VCaP (cell line): ENCODE measurements around the gene DYNC2I2.

Experiments
- H3K27ac ChIP-seq: fragments of 450-650 bp; 2 replicates; pipeline ENCODE4 v1.5.1; 2017
- TF ChIP-seq, protein P1 (sequence below): fragments of 450-650 bp; conservative IDR thresholded peaks from 2 replicates; pipeline ENCODE4 v1.5.1; 2017; ENCODE audit warnings: mild to moderate bottlenecking, moderate library complexity

The DYNC2I2 gene

DNA sequence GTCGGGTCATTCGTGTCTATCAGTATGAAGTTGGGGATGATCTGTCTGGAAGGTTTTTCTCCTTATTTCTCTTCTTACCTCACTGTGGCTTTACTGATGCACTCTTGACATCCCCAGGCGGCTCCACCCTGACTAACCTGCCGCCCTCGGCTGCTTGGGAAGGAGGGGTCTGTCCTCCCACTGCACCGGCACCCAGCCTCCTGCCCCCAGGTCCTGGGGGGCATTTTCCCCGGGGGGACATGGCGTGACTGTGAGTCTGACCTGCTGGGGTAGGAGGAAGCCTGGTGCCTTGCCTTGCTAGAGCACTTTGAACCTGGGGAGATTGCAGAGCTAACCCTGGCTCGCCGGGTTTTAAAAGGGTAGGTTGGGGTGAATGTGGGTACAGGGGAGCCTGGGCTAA lies 27.5 kb downstream of the DYNC2I2 start:
- no peak overlapping the region for H3K27ac ChIP-seq
- TF ChIP-seq, protein P1, sequence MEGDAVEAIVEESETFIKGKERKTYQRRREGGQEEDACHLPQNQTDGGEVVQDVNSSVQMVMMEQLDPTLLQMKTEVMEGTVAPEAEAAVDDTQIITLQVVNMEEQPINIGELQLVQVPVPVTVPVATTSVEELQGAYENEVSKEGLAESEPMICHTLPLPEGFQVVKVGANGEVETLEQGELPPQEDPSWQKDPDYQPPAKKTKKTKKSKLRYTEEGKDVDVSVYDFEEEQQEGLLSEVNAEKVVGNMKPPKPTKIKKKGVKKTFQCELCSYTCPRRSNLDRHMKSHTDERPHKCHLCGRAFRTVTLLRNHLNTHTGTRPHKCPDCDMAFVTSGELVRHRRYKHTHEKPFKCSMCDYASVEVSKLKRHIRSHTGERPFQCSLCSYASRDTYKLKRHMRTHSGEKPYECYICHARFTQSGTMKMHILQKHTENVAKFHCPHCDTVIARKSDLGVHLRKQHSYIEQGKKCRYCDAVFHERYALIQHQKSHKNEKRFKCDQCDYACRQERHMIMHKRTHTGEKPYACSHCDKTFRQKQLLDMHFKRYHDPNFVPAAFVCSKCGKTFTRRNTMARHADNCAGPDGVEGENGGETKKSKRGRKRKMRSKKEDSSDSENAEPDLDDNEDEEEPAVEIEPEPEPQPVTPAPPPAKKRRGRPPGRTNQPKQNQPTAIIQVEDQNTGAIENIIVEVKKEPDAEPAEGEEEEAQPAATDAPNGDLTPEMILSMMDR, result no peak

DNA sequence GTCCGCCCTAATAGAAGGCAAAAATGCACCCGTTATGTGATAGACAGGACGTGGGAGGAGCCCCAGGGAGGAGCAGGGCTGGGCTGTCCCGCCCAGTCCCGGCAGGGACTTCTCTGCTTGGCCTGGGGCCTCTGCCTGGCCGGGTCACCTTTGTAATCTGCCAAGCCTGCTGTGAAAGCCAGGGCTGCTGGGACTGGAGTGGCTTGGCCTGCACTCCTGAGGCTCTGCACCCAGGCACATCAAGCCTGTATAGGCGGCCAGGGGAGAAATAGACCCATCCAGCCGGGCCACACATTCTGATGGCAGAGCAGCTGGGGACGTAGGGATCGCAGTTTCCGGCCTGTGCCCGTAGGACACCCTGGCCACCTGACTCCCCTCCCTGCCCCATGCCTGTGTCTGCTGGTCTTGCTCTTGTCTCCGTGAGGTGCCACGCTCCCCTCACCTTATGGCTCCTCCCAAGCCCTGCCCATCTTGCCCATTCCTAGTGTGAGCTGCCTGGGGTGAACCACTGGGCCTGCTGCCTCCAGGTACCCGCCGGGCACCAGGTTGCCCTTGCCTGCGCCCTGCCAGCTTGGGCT lies 28.1 kb downstream of the DYNC2I2 start:
- H3K27ac ChIP-seq, result 0 out of 2 replicates have a peak overlapping the region, but pooled peaks have one; percentile 4

DNA sequence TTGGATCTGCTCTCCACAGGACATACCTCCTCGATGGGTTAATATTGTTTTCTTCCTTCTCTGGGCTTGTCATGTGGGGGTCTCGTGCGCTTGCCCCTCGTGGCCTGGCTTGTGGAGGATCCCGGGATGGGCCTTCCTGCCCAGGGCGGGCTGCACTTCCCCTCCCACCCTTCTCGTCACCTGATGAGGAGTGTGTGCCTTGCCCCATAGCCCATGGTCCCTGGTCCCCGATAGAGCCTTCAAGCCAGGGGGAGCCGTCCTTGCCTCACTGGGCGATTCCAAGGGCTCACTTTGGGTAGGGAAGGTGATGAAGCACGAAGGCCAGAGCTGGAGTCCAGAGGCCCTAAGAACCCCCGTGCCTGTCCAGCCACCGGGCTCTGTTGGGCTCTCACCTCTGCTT lies 28.7 kb downstream of the DYNC2I2 start:
- TF ChIP-seq, protein P1, result no peak
- H3K27ac ChIP-seq, result 0 out of 2 replicates have a peak overlapping the region, but pooled peaks have one; percentile 4

More for the DNA sequence above, 28.1 kb downstream of the DYNC2I2 start:
- TF ChIP-seq, protein P1, result no peak

DNA sequence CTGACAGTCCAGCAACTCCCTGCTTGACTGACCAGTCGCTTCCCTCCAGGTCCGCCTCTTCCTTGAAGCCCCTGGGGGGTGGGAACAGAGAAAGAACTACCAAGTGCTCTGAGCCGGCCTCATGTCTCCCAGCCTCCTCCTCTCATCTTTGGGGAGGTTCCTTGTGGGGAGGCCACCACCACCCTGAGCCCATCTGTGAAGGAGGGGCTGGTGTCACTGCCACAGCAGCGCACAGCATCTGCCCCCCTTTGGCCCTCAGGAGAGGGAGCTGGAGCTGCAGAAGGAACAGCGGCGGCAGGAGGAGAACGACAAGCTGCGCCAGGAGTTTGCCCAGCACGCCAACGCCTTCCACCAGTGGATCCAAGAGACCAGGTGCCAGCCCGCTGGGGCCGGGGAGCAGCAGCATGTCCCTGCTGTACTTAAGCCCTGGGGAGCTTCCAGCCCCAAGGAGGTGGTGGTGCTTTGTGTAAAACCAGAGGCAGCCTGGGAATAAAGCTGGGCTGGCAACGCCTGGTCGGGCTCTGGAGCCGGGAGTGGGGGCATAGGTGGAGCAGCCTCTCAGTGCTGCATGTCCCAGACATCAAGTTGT lies 29.4 kb downstream of the DYNC2I2 start:
- TF ChIP-seq, protein P1, result no peak
- H3K27ac ChIP-seq, result no peak overlapping the region

GRCh38 chr9:128626181-128626580 lies 30.5 kb downstream of the DYNC2I2 start:
- no peak overlapping the region for H3K27ac ChIP-seq
- TF ChIP-seq, protein P1, result no peak

DNA sequence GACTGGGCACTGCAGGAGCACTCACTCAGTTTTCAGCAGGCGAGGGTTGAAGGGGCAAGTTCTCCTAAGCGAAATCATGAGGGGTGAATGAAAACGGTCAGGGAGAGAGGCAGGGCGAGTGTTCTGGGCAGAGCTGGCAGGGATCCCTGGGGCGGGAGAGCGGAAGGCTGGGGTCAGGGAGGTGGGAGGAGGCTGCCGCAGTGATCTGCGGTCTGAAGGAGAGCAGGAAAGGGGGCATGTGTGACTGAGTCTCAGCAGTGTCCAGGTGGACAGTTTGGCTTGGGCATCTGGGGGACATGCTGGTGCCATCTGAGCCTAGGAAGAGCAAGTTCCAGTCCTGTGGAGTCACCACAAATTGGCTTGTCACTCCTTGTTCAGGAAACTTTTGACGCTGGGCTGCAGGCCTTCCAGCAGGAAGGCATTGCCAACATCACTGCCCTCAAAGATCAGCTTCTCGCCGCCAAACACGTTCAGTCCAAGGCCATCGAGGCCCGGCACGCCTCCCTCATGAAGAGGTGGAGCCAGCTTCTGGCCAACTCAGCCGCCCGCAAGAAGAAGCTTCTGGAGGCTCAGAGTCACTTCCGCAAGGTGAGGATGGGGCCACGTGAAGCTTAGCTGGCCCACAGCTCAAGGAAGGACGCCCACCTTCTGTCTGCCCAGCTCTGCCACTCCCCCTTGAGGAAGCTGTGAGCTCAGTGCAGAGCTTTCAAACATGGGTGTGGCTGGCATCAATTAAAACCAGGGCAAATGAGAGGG lies 31.1 kb downstream of the DYNC2I2 start:
- TF ChIP-seq, protein P1, result no peak
- peak overlapping the region; percentile 52 for H3K27ac ChIP-seq

DNA sequence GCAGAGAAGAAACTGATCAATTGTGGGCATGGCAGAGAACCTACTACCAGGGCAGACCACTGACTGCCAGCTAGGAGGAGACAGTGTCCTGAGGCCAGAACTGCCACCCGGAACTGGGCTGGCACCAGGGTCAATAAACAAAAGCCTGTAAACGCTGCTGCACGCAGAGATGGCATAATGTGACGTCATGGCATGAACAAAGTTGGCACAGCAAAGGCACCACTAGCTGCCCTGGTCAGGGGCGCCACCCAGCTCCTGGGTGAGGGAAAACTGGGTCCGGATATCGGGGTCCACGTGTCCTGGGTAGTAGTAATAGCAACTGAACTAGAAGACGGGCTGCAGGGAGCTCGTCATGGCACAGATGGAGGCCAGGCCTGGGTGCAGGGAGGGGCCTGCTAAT lies 32.1 kb downstream of the DYNC2I2 start:
- H3K27ac ChIP-seq, result peak overlapping the region; percentile 52
- TF ChIP-seq, protein P1, result peak; percentile 10; the same call in 1 of the 2 replicates
